ENCODE data around the gene SGIP1.
"Not testable (repeated sequence)": the region's sequence is repeated elsewhere in the genome, so short reads cannot be mapped to it uniquely, and the experiment has no call there.

The SGIP1 gene

DNA sequence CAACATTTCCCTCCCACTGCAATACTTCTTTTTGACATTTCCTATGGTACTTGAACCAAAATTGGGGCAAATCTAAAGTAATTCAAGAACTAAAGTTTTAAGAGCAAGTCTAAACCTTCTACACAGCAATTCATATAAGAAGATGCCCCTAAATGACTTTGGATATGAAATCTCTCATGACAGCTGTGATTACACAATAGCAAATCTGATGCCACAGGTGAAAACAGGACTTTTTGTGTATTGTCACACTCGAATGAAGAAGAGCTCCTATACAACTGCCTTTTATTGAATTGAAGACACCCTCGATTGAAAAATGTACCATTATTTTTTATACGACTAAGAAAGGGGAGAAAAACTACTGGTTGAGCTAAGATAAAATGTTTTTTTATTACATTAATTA lies 158.7 kb downstream of the SGIP1 start:
- intact Hi-C loops (cut with DNase I), result no loop called here
- DNase-seq, result no peak

GRCh38 chr1:66693856-66694255 lies 159.9 kb downstream of the SGIP1 start:
- intact Hi-C loops (cut with DNase I), result no loop called here
- no peak for DNase-seq

DNA sequence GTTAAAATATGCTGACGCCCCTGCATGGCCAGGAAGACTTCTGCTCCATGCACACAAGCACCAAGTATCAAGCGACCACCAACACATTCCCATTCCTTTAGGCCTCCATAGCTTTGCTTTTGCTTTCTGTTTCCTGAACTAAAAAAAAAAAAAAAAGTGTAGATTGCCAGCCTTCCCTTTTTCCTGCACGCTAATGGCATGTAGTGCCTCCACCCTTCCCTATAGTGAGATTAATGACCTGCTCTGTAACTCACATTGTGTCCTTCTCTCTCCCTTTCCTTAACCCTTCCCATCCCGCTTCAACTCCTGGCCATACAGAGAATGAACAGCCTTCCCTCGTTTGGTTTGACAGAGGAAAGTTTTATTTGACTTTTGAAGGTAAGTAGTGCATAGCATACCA lies 161.2 kb downstream of the SGIP1 start:
- DNase-seq, result no peak
- intact Hi-C loops (cut with DNase I), result no loop called here

GRCh38 chr1:66696771-66697170 lies 162.8 kb downstream of the SGIP1 start:
- no peak for DNase-seq
- intact Hi-C loops (cut with DNase I), result no loop called here

DNA sequence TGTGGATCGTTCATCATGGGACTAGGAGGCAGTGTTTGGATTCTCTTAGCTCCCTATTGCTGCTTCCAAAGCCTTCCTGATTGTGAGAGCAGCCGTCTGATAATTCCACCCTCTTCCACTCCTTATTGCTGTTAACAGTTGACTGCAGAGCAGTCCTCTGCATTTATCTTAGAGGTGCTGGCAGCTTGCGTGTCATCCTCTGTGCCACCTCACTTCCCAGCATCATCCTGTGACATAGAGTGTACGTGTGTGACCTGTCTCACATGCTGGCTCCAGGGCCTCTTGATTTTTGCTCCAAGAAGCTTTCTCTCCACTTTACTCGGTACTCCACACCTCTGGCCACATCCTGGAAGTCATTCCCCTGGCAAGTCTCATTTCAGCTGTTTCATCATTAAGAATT lies 165.3 kb downstream of the SGIP1 start:
- intact Hi-C loops (cut with DNase I), result no loop called here
- peak in 2 of 42 donors; percentile 16 to 25 for DNase-seq

GRCh38 chr1:66704177-66704875 lies 170.4 kb downstream of the SGIP1 start:
- intact Hi-C loops (cut with DNase I), result no loop called here
- no peak for DNase-seq

DNA sequence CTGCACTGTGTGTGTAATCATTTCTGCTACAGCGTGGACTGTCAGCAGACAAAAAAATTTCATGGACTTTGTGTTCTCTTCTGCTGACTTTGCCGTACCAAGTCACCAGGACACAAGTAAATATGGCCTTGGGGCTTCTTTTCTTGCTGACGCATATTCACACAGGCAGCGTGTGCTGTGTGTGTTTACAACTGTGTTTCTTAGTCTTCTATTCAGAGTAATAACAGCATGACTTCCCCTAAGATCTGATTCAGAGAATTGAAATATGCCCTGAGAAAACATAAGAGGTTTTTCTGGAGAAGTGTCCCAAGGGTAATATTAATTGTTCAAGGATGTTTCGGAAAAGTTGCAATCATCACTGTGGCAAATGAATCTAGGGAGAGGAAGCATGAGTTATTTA lies 171.2 kb downstream of the SGIP1 start:
- DNase-seq, result no peak
- intact Hi-C loops (cut with DNase I), result no loop called here

DNA sequence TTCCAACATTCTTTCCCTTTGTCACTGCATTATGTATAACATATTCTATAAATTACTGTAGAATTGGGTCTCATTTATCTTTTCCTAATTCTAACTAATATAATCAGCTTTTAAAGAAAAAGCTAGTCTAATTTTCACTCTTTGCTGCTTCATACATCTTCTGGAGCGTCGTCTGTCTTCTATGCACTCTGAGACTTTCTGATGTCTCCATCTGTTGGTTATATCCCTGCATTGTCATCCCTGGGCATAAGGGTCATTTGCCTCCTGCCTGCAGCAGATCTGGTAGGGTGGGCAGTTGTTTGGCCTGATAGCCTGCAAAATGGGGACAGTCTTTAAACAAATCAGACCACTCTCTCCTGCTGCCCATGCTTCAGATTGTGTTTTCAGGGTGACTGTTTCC lies 177.5 kb downstream of the SGIP1 start:
- intact Hi-C loops (cut with DNase I), result no loop called here
- peak in 1 of 42 donors; percentile 7 for DNase-seq

DNA sequence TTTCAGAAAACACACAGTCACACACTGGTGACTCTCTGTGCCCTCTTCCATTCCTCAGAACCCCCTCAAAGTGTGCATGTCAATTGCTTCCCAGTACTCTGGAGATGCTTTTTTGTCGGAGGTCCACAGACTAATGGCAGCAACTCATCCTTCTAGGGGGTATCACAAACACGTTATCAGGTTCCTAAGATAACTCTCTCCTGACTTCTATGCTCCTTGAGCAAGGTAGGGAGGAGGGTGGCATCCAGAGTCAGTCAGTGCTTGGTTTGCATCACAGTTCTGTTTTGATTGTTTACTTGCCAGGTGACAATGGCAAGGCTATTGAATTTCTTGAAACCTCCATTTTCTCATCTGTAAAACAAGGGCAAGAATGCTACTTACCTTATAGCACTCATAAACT lies 178.9 kb downstream of the SGIP1 start:
- intact Hi-C loops (cut with DNase I), result no loop called here
- no peak for DNase-seq

DNA sequence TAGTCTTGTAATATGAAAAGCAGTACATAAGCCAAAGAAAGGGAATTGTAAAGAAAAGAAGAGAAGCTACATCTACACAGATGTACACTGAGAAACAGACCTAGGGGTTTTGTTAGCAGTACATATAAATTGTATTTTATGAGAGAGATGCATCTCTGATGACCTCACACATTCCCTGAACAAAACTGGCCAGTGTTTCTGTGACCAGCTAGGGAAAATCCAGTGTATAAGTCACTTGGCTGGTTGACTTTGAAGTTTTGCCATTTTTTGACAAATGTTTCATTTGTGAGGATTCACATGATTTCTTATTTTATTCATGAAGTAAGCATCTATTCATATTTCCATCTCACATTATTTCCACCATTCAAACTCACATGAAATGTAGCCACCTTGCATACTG lies 190.0 kb downstream of the SGIP1 start:
- DNase-seq, result peak in 1 of 42 donors; percentile 15
- intact Hi-C loops (cut with DNase I), result loop anchor here (10.0 kb wide), 1 partner anchor 189 kb away; the partner anchor contains the start of gene SGIP1

- DNase-seq, result peak in 39 of 42 donors; percentile 4 to 88 (median 56)
- intact Hi-C loops (cut with DNase I), result loop anchor here (10.0 kb wide), 1 partner anchor 191 kb away; the partner anchor contains the start of gene SGIP1
Measured at GRCh38 chr1:66725885-66726665, 192.1 kb downstream of the SGIP1 start.

DNA sequence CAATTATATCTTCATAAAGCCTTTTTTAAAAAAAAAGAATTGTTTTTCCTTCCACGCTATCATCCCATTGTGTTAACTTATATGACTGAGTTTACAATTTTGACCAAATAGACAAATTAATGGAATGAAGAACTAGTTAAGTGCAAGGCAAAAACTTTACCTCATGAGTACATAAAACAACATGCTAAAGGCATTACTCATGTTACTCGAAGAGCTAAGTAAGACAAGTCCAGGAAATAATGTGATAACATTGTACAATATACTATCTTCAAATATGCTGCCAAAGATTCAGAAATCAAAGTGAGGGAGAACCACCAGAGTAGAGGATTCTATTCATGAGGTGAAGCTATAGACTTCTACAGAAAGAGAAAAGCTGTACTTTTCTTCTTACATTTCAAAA lies 194.1 kb downstream of the SGIP1 start:
- intact Hi-C loops (cut with DNase I), result loop anchor here (10.0 kb wide), 1 partner anchor 193 kb away; the partner anchor contains the start of gene SGIP1
- no peak for DNase-seq

- DNase-seq, result not testable (repeated sequence)
- intact Hi-C loops (cut with DNase I), result loop anchor here (10.0 kb wide), 1 partner anchor 194 kb away; the partner anchor contains the start of gene SGIP1
Measured at GRCh38 chr1:66728716-66729115, 194.8 kb downstream of the SGIP1 start.

DNA sequence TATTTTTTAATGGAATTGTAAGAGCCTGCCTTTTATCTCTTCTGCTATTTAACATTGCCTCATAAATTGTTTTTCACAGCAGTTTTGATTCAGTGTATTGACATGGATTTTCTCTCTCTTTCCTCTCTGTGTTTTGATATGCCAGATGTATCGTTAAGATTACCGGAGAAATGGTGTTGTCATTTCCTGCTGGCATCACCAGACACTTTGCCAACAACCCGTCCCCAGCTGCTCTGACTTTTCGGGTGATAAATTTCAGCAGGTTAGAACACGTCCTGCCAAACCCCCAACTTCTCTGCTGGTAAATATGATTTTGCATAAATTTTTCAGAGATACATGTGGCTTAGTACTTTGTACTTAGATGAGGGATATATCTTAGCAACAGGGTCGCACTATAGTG lies 195.2 kb downstream of the SGIP1 start:
- intact Hi-C loops (cut with DNase I), result loop anchor here (10.0 kb wide), 1 partner anchor 194 kb away; the partner anchor contains the start of gene SGIP1
- DNase-seq, result no peak

GRCh38 chr1:66729523-66729922 lies 195.6 kb downstream of the SGIP1 start:
- intact Hi-C loops (cut with DNase I), result loop anchor here (10.0 kb wide), 1 partner anchor 195 kb away; the partner anchor contains the start of gene SGIP1
- no peak for DNase-seq

DNA sequence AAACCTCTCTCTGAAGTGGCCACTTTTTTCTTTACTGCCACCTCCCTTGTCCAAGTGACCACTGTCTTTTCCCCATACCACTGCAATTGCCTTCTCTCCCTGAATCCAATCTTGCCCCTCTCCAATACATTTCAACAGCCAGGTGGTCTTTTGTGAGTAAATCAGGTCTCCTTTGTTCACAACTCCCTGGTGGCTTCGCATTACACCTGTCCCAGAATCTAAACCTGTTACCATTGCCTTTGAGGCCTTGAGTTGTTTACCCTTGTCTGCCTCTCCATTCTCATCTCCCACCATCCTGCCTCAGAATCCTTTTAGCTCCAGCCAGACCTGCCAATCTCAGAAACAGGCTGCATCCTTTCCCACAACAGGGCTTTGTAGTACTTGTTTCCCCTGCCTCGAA lies 196.5 kb downstream of the SGIP1 start:
- intact Hi-C loops (cut with DNase I), result loop anchor here (10.0 kb wide), 1 partner anchor 776 kb away; no protein-coding TSS in a partner anchor

GRCh38 chr1:66731170-66731865 lies 197.4 kb downstream of the SGIP1 start:
- no peak for DNase-seq
- intact Hi-C loops (cut with DNase I), result loop anchor here (10.0 kb wide), 1 partner anchor 777 kb away; no protein-coding TSS in a partner anchor

More for the DNA sequence above, 196.5 kb downstream of the SGIP1 start:
- DNase-seq, result no peak

DNA sequence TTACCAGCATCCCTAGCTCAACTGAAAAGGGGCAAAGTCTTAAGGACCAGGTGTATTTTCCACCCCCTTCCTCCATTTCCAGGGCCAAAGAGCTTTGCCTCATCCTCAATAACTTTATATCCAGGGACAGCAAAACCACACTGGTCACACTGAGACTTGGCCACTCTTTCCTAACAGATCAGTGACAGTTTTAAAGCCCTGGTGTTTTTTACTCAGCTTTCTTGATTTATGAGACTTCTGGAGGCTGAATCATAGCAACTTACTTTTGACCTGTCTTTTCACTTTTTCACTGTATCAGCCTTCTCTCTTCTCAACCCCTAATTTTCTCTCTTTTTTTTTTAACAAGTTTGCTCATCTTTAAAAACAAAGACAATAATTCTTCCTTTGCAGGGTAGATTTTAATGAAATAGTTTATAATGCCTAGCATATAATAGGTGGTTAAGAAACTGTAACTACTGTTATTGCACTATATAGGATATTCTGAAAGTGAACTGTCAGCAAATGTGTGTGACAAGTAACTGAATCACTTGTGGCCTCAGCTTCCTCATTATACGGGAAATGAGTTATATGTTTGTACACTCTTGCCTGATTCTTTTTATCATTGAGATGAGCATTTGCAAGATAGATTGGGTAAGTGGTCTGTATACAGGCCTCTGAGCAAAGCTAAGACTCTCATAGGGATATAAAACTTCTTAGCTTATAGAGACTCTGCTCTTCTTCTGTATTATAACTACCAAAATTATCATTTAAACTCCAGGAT lies 198.6 kb downstream of the SGIP1 start:
- intact Hi-C loops (cut with DNase I), result loop anchor here (10.0 kb wide), 1 partner anchor 778 kb away; no protein-coding TSS in a partner anchor

More for the DNA sequence above, 198.6 kb downstream of the SGIP1 start:
- DNase-seq, result no peak

Measured in head of caudate nucleus (tissue), 42 donors.